IPS-18a (cell line): ENCODE data around the gene ARHGEF2.
"Not testable (repeated sequence)": the region's sequence is repeated elsewhere in the genome, so short reads cannot be mapped to it uniquely, and the experiment has no call there.

Experiments used
- H3K27ac ChIP-seq: one replicate; pipeline ENCODE4 v1.5.1; 2013; ENCODE audit warnings: low read length
- H3K27me3 ChIP-seq: one replicate; pipeline ENCODE4 v1.6.1; 2013; ENCODE audit warnings: mild to moderate bottlenecking, low read length; ENCODE audit not compliant: control insufficient read depth, insufficient read depth
- H3K36me3 ChIP-seq: one replicate; pipeline ENCODE4 v1.6.1; 2013; ENCODE audit warnings: low read depth, low read length; ENCODE audit not compliant: control insufficient read depth
- H3K4me1 ChIP-seq: one replicate; pipeline ENCODE4 v1.6.1; 2013; ENCODE audit warnings: low read depth, low read length; ENCODE audit not compliant: control insufficient read depth
- H3K4me3 ChIP-seq: one replicate; pipeline ENCODE4 v1.5.1; 2013; ENCODE audit warnings: low read length
- H3K9ac ChIP-seq: one replicate; pipeline ENCODE4 v1.6.1; 2013; ENCODE audit warnings: mild to moderate bottlenecking, low read length, moderate library complexity
- H3K9me3 ChIP-seq: one replicate; pipeline ENCODE4 v1.6.1; 2013; ENCODE audit warnings: low read depth, low read length; ENCODE audit not compliant: control insufficient read depth

Gene ARHGEF2

DNA sequence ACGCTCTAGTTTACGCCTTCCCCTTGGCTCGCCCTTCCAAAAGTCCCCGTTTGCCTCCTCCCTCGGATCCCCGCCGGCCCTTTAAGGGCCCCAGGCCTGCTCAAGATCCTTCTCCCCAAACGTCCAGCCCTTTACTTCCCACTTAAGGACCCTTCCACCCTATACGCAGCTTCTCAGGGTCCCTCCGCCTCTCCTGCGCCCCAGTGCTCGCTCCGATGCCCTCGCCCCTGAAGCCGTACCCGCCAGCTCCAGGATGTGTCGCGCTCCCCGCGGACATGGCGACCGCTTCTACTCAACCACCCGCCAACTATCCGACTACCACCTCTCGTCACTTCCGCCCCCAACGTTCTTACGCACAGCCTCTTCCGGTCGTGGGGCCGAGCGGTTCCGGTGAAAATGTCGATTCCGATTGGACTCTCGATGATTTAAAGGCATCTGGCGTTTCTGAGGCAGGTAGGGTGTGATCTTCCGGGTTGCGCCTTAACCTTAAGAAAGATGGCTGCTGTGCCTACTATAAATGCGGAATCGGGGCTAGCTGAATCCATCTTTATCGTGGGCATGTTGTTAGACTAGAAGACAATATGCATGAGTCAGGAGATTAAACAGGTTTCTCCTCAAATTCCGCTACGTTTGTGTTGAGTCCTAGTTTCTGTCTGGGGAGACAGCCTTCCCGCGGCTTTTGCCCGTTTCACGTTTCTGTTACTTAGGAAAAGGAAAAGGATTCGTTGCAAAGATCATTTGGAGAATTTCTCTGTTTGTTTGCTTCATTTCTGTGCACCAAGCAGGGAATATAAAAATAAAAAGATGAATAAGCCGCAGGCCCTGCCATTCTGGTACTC lies 44.0 kb downstream of the ARHGEF2 start, which contains the start of gene KHDC4:
TSS of gene KHDC4 (minus strand) at position 317 of the 839 bp plus-strand sequence. CDS start at position 277, 40 bp downstream.
- Histone ChIP-seq H3K27ac (peak within 1 kb of the TSS; percentile 78), H3K9ac (peak within 1 kb of the TSS; percentile 78), H3K27me3 (no peaks in the 10 kb centered on the region), H3K4me1 (peaks cover 3% of the 10 kb centered on the region), H3K9me3 (no peaks in the 10 kb centered on the region), H3K36me3 (peaks cover 29% of the 10 kb centered on the region), H3K4me3 (peak within 1 kb of the TSS; percentile 81)

- Histone ChIP-seq H3K9ac (peak overlapping the region; percentile 78), H3K27ac (peak overlapping the region; percentile 71), H3K4me1 (peaks cover 3% of the 10 kb centered on the region), H3K4me3 (peak overlapping the region; percentile 81), H3K9me3 (no peaks in the 10 kb centered on the region), H3K36me3 (peaks cover 34% of the 10 kb centered on the region), H3K27me3 (no peaks in the 10 kb centered on the region)
Measured at GRCh38 chr1:155933591-155934096, 44.7 kb downstream of the ARHGEF2 start.

- peak overlapping the region; percentile 81 for H3K4me3 ChIP-seq
- H3K9me3 ChIP-seq, result no peaks in the 10 kb centered on the region
- H3K36me3 ChIP-seq, result peaks cover 40% of the 10 kb centered on the region
- no peak overlapping the region for H3K27ac ChIP-seq
- H3K27me3 ChIP-seq, result no peaks in the 10 kb centered on the region
- H3K9ac ChIP-seq, result no peak overlapping the region
- H3K4me1 ChIP-seq, result no peaks in the 10 kb centered on the region
Measured at GRCh38 chr1:155932487-155932886, 45.9 kb downstream of the ARHGEF2 start.

DNA sequence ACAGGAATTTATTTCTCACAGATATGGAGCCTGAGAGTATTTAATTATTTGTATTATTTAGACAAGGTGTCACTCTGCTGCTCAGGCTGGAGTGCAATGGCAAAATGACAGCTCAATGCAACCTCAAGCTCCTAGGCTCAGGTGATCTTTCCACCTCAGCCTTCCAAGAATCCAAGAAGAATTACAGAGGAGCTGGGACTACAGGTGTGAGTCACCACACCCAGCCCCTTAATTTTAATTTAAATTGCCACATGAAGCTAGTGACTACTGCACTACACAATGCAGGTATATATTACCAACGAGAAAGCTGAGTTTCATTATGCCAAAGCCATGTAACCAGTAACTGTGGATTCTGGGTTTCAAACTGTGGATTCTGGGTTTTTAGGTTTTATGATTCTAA lies 46.3 kb downstream of the ARHGEF2 start:
- Histone ChIP-seq H3K9me3 (no peaks in the 10 kb centered on the region), H3K9ac (no peak overlapping the region), H3K4me3 (no peak overlapping the region), H3K27me3 (no peaks in the 10 kb centered on the region), H3K36me3 (peaks cover 44% of the 10 kb centered on the region), H3K4me1 (no peaks in the 10 kb centered on the region), H3K27ac (no peak overlapping the region)

DNA sequence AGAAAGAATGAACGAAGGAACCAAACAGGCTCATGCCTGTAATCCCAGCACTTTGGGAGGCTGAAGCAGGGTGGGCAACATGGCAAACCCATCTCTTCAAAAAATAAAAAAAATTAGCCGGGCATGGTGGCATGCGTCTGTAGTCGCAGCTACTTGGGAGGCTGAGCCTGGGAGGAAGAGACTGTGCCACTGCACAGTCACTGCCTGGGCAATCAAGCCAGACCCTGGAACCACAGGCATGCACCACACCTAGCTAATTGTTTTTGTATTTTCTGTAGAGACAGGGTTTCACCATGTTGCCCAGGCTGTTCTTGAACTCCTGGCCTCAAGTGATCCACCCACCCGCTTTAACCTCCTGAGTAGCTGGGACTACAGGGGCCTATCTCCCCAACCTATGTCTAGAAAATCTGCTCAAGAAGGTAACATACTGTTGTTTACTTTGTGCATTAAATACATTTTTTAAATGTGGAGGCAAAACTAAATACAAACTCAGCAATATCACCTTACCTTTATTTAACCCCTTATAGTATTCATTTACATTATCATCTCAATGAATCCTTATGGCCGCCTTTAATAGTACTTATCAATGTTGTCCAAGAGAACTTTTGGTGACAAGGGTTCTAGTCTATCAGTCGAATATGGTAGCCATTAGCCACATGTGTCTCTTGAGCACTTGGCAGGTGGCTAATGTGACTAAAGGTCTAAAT lies 46.9 kb downstream of the ARHGEF2 start:
- Histone ChIP-seq H3K27ac (no peak overlapping the region), H3K4me1 (no peaks in the 10 kb centered on the region), H3K9me3 (no peaks in the 10 kb centered on the region), H3K9ac (no peak overlapping the region), H3K4me3 (no peak overlapping the region), H3K27me3 (no peaks in the 10 kb centered on the region), H3K36me3 (peaks cover 50% of the 10 kb centered on the region)

- H3K27ac ChIP-seq, H3K4me1 ChIP-seq, H3K4me3 ChIP-seq, H3K9me3 ChIP-seq, H3K9ac ChIP-seq, H3K27me3 ChIP-seq: not testable (repeated sequence)
- H3K36me3 ChIP-seq, result peaks cover 58% of the 10 kb centered on the region
Measured at GRCh38 chr1:155930725-155931124, 47.6 kb downstream of the ARHGEF2 start.

GRCh38 chr1:155929057-155929456 lies 49.3 kb downstream of the ARHGEF2 start:
- Histone ChIP-seq H3K9me3 (no peaks in the 10 kb centered on the region), H3K9ac (no peak overlapping the region), H3K4me1 (no peaks in the 10 kb centered on the region), H3K4me3 (no peak overlapping the region), H3K27me3 (no peaks in the 10 kb centered on the region), H3K36me3 (peaks cover 73% of the 10 kb centered on the region), H3K27ac (no peak overlapping the region)

DNA sequence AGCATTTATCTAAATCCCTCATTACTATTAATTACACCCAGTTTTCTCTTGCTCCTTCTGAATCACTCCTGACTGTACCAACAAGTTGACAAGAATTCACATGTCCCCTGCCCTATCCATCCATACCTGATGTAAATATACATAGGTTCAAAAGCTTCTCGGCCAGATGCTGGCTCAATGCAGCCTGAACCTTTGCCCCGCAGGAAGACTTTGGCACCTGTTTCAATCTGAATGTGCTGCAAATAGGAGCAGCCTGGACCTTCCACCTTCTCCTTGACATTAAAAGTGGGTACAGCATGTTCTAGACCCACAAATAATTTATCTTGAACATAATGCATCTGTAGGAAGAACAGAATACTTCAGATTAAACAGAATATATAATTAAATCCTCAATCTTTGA lies 52.8 kb downstream of the ARHGEF2 start:
- no peak overlapping the region for H3K4me3 ChIP-seq
- no peaks in the 10 kb centered on the region for H3K9me3 ChIP-seq
- H3K27ac ChIP-seq, result no peak overlapping the region
- peaks cover 87% of the 10 kb centered on the region for H3K36me3 ChIP-seq
- H3K9ac ChIP-seq, result no peak overlapping the region
- H3K4me1 ChIP-seq, result no peaks in the 10 kb centered on the region
- no peaks in the 10 kb centered on the region for H3K27me3 ChIP-seq

GRCh38 chr1:155920717-155921116 lies 57.6 kb downstream of the ARHGEF2 start:
- Histone ChIP-seq H3K27ac (no peak overlapping the region), H3K4me1 (no peaks in the 10 kb centered on the region), H3K9me3 (no peaks in the 10 kb centered on the region), H3K27me3 (no peaks in the 10 kb centered on the region), H3K36me3 (peaks cover 91% of the 10 kb centered on the region), H3K9ac (no peak overlapping the region), H3K4me3 (no peak overlapping the region)

GRCh38 chr1:155919801-155920200 lies 58.5 kb downstream of the ARHGEF2 start:
- Histone ChIP-seq H3K27me3 (no peaks in the 10 kb centered on the region), H3K27ac (no peak overlapping the region), H3K9me3 (no peaks in the 10 kb centered on the region), H3K4me3 (no peak overlapping the region), H3K4me1 (no peaks in the 10 kb centered on the region), H3K9ac (no peak overlapping the region), H3K36me3 (peaks cover 90% of the 10 kb centered on the region)

GRCh38 chr1:155918660-155919059 lies 59.7 kb downstream of the ARHGEF2 start:
- Histone ChIP-seq H3K4me3 (no peak overlapping the region), H3K9ac (no peak overlapping the region), H3K27me3 (no peaks in the 10 kb centered on the region), H3K9me3 (no peaks in the 10 kb centered on the region), H3K4me1 (no peaks in the 10 kb centered on the region), H3K36me3 (peaks cover 90% of the 10 kb centered on the region), H3K27ac (no peak overlapping the region)
